GM12874 (cell line): ENCODE results near the gene DEGS2.
A peak's percentile ranks its signal among the peaks of the same experiment; 100 is the strongest.

Experiments
- TF ChIP-seq, protein P1 (sequence below): IDR thresholded peaks from 2 replicates; pipeline ENCODE4 v1.5.1; 2011; ENCODE audit warnings: low read depth, mild to moderate bottlenecking, control low read depth, low read length, moderate library complexity; ENCODE audit not compliant: insufficient read depth

The DEGS2 gene

GRCh38 chr14:100160534-100160916 is 1.1 kb upstream of the DEGS2 start:
- TF ChIP-seq, protein P1, sequence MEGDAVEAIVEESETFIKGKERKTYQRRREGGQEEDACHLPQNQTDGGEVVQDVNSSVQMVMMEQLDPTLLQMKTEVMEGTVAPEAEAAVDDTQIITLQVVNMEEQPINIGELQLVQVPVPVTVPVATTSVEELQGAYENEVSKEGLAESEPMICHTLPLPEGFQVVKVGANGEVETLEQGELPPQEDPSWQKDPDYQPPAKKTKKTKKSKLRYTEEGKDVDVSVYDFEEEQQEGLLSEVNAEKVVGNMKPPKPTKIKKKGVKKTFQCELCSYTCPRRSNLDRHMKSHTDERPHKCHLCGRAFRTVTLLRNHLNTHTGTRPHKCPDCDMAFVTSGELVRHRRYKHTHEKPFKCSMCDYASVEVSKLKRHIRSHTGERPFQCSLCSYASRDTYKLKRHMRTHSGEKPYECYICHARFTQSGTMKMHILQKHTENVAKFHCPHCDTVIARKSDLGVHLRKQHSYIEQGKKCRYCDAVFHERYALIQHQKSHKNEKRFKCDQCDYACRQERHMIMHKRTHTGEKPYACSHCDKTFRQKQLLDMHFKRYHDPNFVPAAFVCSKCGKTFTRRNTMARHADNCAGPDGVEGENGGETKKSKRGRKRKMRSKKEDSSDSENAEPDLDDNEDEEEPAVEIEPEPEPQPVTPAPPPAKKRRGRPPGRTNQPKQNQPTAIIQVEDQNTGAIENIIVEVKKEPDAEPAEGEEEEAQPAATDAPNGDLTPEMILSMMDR: no peak

DNA sequence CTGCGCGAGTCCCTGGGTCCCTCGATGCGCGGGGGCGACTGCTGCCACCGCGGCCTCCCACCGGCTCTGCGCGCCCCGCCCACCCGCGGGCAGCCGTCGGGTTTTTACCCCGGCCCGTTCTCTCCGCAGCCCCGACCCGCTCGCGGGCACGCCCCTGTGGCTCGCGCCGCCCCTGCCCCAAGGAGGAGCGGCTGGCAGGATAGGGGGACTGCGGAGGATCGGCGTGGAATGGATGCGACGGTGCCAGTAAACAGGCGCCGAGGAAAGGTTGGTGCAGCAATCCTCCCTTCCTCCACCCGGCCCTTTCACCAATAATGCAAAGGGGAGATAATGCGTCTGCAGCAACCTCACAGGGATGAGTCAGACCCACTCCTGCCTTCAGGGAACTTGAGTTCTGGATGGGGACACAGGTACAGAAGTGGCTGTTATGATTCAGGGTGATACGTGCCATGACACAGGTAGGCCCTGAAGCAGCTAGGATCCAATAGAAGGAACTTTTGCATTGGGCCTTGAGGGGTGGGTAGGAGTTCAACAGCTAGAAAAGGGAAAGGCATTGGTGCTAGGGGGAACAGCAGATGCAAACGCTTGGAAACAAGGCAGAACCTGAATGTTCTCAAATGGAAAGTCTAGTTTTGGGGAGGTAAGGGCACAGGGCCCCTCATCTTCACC is 554 bp upstream of the DEGS2 start:
- TF ChIP-seq, protein P1: no peak

- TF ChIP-seq, protein P1: no peak
Measured at GRCh38 chr14:100158566-100159093, 815 bp downstream of the DEGS2 start.

GRCh38 chr14:100156776-100157175 is 2.7 kb downstream of the DEGS2 start:
- TF ChIP-seq, protein P1: no peak

DNA sequence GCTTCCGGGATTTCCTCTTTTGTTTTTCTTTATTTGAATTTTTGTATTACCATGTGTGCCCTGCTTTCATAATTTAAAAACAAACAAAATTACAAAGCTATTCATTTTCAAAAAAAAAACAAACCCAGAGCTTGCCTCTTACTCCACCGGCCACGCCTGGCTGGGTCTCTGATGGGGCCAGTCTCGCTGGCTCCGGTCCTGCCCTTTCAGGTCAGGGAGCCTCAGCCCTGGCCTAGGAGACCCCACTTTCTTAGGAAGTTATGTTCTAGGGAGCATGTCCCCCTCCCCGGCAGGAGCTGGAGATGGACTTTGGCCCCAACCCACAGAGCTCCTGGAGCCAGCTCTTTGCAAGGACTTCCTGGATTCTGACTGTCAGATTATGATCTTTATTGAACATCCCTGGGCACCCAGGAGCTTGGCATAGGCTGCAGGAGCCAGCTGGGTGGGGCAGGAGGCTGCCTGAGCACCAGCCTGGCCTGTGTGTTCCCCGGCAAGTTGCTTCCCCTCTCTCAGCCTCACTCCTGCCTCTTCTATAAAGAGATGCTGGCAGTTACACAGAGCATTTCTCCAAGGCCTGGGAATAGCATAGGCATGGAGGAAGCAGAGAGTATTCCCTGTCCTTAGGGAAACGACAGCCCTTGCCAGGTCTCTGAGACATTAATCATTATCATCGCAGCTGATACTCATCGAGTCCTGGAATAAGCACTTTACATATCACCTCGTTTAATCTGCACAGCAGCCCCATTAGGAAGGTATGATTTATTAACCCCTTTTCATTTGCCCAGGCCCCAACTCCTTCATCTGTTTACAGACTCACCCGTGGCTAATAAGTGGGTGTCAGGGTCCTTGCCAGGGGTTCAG is 3.5 kb downstream of the DEGS2 start:
- TF ChIP-seq, protein P1: no peak

GRCh38 chr14:100155049-100155621 is 4.3 kb downstream of the DEGS2 start:
- TF ChIP-seq, protein P1: peak; percentile 73

DNA sequence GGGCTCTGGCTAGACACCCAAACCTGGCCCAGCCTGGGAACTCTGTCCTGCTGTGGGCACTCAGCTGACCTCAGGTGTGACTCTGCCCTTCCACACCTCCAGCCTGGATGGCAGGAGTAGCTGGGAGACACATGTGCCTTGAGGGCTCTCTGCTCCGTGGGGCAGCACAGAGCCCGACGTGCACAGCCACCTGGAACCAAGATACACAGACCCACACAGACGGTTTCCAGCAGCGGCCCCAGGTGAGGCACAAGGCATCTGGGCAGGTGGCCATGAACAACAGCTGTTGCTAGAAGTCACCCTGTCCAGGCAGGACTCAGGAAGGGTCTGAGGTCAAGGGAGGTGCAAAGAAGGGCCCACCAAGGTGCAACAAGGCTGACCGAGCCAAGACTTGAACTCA is 5.9 kb downstream of the DEGS2 start:
- TF ChIP-seq, protein P1: no peak
